WTC11 (cell line): ENCODE results near the gene FABP7. TPM values are rescaled to one million over a fixed set of nuclear protein-coding genes. Genes with fewer than 3 reads are reported as not detected.

Experiments used
- ATAC-seq: fragments of 200-7000 bp; cut with Tn5 transposase; 2 replicates; pipeline ENCODE4 v1.10.0; 2021; ENCODE audit warnings: mild to moderate bottlenecking, moderate library complexity
- CTCF ChIA-PET: fragments of 300-600 bp; sonication (Branson Sonifier 250); formaldehyde crosslinking; loops from one replicate; lab custom pipeline; 2021; ENCODE audit warnings: antibody characterized with exemption; lab: Charles Lee
- POLR2A ChIA-PET: fragments of 350-600 bp; sonication (Branson Sonifier 250); formaldehyde crosslinking; loops from one replicate; lab custom pipeline; 2021; ENCODE audit warnings: antibody characterized with exemption; lab: Charles Lee
- DNase-seq: peaks from one replicate; pipeline ENCODE4 v3.0.0; 2021; ENCODE audit warnings: low spot score
- H3K27ac Mint-ChIP-seq: 2 replicates; pipeline ENCODE4 v1.8.0; 2021; ENCODE audit warnings: mixed read lengths
- H3K27me3 Mint-ChIP-seq: 2 replicates; pipeline ENCODE4 v1.8.0; 2021; ENCODE audit warnings: low read depth, mild to moderate bottlenecking, moderate library complexity, mixed read lengths
- H3K36me3 Mint-ChIP-seq: 2 replicates; pipeline ENCODE4 v1.8.0; 2021; ENCODE audit warnings: mixed read lengths
- H3K4me1 Mint-ChIP-seq: 2 replicates; pipeline ENCODE4 v1.8.0; 2022; ENCODE audit warnings: mixed read lengths
- H3K4me3 Mint-ChIP-seq: 2 replicates; pipeline ENCODE4 v1.8.0; 2021; ENCODE audit warnings: mild to moderate bottlenecking, moderate library complexity, mixed read lengths
- H3K9me3 Mint-ChIP-seq: 2 replicates; pipeline ENCODE4 v1.8.0; 2021; ENCODE audit warnings: mixed read lengths
- CBFB ChIP-seq: sonication (generic); formaldehyde crosslinking; IDR thresholded peaks from 2 replicates; pipeline ENCODE4 v1.8.1; 2022; ENCODE audit warnings: mild to moderate bottlenecking, low read depth, missing genetic modification reagents
- CREM ChIP-seq: sonication (generic); formaldehyde crosslinking; IDR thresholded peaks from 2 replicates; pipeline ENCODE4 v1.8.1; 2022; ENCODE audit warnings: mild to moderate bottlenecking, missing genetic modification reagents, moderate library complexity
- FOXP1 ChIP-seq: sonication (generic); formaldehyde crosslinking; IDR thresholded peaks from 2 replicates; pipeline ENCODE4 v1.8.0; 2022; ENCODE audit warnings: missing genetic modification reagents, mild to moderate bottlenecking, moderate library complexity, borderline replicate concordance
- GABPB1 ChIP-seq: sonication (generic); formaldehyde crosslinking; IDR thresholded peaks from 2 replicates; pipeline ENCODE4 v1.8.1; 2023; ENCODE audit warnings: mild to moderate bottlenecking, missing genetic modification reagents
- HMGA2 ChIP-seq: fragments of 250-450 bp; sonication (Bioruptor Pico); IDR thresholded peaks from 2 replicates; pipeline ENCODE4 v1.4.0; 2021; ENCODE audit warnings: mild to moderate bottlenecking, moderate library complexity
- JUN ChIP-seq: sonication (generic); formaldehyde crosslinking; IDR thresholded peaks from 2 replicates; pipeline ENCODE4 v1.8.0; 2023; ENCODE audit warnings: mild to moderate bottlenecking, missing genetic modification reagents
- NFYB ChIP-seq: sonication (generic); formaldehyde crosslinking; conservative IDR thresholded peaks from 2 replicates; pipeline ENCODE4 v1.8.0; 2022; ENCODE audit warnings: low read depth, missing genetic modification reagents
- NR3C1 ChIP-seq: sonication (generic); formaldehyde crosslinking; conservative IDR thresholded peaks from 2 replicates; pipeline ENCODE4 v1.8.1; 2023; ENCODE audit warnings: low read depth, mild to moderate bottlenecking, missing genetic modification reagents
- SMAD4 ChIP-seq: sonication (generic); formaldehyde crosslinking; IDR thresholded peaks from 2 replicates; pipeline ENCODE4 v1.8.0; 2022; ENCODE audit warnings: mild to moderate bottlenecking, missing genetic modification reagents
- SP1 ChIP-seq: sonication (generic); formaldehyde crosslinking; conservative IDR thresholded peaks from 2 replicates; pipeline ENCODE4 v1.8.1; 2022; ENCODE audit warnings: missing genetic modification reagents
- TP53 ChIP-seq: sonication (generic); formaldehyde crosslinking; IDR thresholded peaks from 2 replicates; pipeline ENCODE4 v1.8.1; 2023; ENCODE audit warnings: mild to moderate bottlenecking, missing genetic modification reagents
- ZBTB21 ChIP-seq: sonication (generic); formaldehyde crosslinking; IDR thresholded peaks from 2 replicates; pipeline ENCODE4 v1.8.1; 2023; ENCODE audit warnings: mild to moderate bottlenecking, missing genetic modification reagents, borderline replicate concordance
- ZNF396 ChIP-seq: fragments of 250-450 bp; sonication (Bioruptor Pico); IDR thresholded peaks from 2 replicates; pipeline ENCODE4 v1.8.0; 2021; ENCODE audit warnings: mild to moderate bottlenecking, moderate library complexity, borderline replicate concordance
- total RNA-seq: library from RNA; stranded (reverse); gene quantifications from 3 replicates; pipeline ENCODE4 v1.2.3, GENCODE V29; 2021
- TF ChIP-seq, protein P1 (sequence below): fragments of 250-450 bp; sonication (Bioruptor Pico); conservative IDR thresholded peaks from 2 replicates; pipeline ENCODE4 v1.9.0; 2021; ENCODE audit warnings: mild to moderate bottlenecking
- TF ChIP-seq, protein P2 (sequence below): sonication (generic); formaldehyde crosslinking; IDR thresholded peaks from 2 replicates; pipeline ENCODE4 v1.8.0; 2023; ENCODE audit warnings: missing genetic modification reagents, mild to moderate bottlenecking, borderline replicate concordance
- TF ChIP-seq, protein P3 (sequence below): sonication (generic); formaldehyde crosslinking; IDR thresholded peaks from 2 replicates; pipeline ENCODE4 v1.8.0; 2022; ENCODE audit warnings: mild to moderate bottlenecking, missing genetic modification reagents
- TF ChIP-seq, protein P4 (sequence below): sonication (generic); formaldehyde crosslinking; IDR thresholded peaks from 2 replicates; pipeline ENCODE4 v1.8.0; 2023; ENCODE audit warnings: missing genetic modification reagents
- TF ChIP-seq, protein P5 (sequence below): sonication (generic); formaldehyde crosslinking; IDR thresholded peaks from 2 replicates; pipeline ENCODE4 v1.8.0; 2022; ENCODE audit warnings: mild to moderate bottlenecking, missing genetic modification reagents
- TF ChIP-seq, protein P6 (sequence below): sonication (generic); formaldehyde crosslinking; IDR thresholded peaks from 2 replicates; pipeline ENCODE4 v1.8.0; 2022; ENCODE audit warnings: missing genetic modification reagents

The FABP7 gene
- total RNA-seq, 1 experiment from 2014 or later = 7.2 TPM

DNA sequence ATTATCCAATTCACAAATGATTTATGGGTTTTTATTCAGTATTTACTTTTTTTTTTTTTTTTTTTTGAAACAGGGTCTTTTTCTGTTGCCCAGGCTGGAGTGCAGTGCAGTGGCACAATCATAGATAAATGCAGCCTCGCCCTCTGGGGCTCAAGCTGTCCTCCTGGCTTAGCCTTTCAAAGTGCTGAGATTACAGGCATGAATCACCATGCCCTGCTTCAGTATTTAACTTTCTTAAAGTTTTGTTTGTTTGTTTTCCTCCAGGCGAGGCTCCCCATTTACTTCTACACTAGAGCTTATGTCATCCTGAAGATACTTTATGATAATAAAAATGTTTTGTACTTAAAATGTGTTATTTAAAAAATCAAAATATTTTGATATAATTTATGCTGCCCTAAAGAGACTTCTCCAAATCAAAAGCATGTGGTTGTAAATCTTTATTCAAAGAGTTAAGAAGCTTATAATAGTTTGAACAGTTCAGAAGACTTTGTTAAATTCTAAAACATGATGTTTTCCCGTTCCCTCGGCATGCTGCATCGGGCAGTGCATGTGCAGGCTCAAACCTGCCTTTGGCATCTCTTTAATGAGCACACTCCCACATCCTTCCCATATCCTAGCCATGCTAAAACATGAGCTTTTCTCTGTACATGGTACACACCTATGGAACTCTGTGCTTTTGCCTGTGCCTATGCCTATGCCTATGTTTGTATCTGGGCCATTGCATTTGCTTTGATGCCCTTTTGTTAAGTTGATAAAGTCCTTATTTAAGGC is 20.6 kb downstream of the FABP7 start:
- TF ChIP-seq GABPB1 (CRISPR knock-in tag) (no peak), ZBTB21 (no peak)
- TF ChIP-seq, protein P1, sequence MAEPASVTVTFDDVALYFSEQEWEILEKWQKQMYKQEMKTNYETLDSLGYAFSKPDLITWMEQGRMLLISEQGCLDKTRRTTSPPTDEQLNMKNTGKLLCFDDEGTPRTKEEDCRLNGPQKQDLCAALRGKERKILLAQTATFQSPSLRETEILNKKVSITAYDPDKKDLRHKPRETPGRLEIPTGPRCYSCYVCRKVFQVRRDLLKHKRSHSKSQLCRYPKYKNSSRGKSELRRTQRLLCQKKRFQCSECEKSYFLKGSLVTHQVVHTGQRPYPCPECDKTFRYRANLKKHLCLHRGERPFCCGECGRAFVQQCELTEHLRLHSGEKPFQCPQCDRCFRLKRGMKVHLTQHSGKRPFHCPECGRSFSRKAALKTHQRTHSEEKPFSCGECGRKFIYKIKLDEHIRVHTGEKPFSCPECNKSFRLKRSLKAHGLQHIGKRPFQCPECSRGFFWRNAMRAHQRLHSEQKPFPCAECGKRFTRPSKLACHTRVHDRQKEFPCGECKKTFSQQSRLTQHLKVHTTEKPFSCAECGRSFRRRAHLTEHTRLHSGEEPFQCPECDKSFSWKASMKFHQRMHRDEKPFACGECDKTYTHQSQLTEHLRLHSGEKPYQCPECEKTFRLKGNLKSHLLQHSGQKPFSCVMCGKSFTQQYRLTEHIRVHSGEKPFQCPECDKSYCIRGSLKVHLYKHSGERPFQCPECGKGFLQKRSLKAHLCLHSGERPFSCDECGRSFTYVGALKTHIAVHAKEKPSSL (CRISPR knock-in tag) = no peak
- TF ChIP-seq, protein P2, sequence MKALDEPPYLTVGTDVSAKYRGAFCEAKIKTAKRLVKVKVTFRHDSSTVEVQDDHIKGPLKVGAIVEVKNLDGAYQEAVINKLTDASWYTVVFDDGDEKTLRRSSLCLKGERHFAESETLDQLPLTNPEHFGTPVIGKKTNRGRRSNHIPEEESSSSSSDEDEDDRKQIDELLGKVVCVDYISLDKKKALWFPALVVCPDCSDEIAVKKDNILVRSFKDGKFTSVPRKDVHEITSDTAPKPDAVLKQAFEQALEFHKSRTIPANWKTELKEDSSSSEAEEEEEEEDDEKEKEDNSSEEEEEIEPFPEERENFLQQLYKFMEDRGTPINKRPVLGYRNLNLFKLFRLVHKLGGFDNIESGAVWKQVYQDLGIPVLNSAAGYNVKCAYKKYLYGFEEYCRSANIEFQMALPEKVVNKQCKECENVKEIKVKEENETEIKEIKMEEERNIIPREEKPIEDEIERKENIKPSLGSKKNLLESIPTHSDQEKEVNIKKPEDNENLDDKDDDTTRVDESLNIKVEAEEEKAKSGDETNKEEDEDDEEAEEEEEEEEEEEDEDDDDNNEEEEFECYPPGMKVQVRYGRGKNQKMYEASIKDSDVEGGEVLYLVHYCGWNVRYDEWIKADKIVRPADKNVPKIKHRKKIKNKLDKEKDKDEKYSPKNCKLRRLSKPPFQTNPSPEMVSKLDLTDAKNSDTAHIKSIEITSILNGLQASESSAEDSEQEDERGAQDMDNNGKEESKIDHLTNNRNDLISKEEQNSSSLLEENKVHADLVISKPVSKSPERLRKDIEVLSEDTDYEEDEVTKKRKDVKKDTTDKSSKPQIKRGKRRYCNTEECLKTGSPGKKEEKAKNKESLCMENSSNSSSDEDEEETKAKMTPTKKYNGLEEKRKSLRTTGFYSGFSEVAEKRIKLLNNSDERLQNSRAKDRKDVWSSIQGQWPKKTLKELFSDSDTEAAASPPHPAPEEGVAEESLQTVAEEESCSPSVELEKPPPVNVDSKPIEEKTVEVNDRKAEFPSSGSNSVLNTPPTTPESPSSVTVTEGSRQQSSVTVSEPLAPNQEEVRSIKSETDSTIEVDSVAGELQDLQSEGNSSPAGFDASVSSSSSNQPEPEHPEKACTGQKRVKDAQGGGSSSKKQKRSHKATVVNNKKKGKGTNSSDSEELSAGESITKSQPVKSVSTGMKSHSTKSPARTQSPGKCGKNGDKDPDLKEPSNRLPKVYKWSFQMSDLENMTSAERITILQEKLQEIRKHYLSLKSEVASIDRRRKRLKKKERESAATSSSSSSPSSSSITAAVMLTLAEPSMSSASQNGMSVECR (CRISPR knock-in tag) = no peak
- H3K27me3 Mint-ChIP-seq = peaks cover 8% of the 10 kb centered on the region; the same call in 1 of the 2 replicates
- POLR2A ChIA-PET = no interaction called here
- no peaks in the 10 kb centered on the region for H3K9me3 Mint-ChIP-seq
- H3K36me3 Mint-ChIP-seq = no peaks in the 10 kb centered on the region
- H3K4me3 Mint-ChIP-seq = no peak overlapping the region
- CTCF ChIA-PET = interaction anchor here (0.7 kb wide), 1 partner anchor 11 kb away, joined by 3 read pairs; the partner anchor contains the start of gene SMPDL3A
- ATAC-seq (no peak), DNase-seq (no peak)
- peaks cover 11% of the 10 kb centered on the region for H3K4me1 Mint-ChIP-seq
- H3K27ac Mint-ChIP-seq = no peak overlapping the region

DNA sequence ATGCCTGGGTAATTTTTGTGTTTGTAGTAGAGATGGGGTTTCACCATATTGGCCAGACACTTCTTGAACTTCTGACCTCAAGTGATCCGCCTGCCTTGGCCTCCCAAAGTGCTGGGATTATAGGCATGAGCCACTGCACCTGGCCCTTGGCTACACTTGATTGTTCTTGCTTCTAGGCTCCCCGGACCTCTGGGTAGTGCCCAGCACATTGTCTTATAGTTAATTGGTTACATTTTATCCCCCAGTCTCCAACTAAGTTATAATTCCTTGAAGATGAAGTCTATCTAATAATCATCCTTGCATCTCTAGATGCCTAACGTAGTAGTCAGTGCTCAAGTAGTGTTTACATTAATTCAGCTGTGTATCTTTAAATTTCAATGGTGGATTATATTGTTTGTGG is 21.4 kb downstream of the FABP7 start:
- Mint-ChIP-seq H3K4me1 (peaks cover 11% of the 10 kb centered on the region), H3K9me3 (no peaks in the 10 kb centered on the region), H3K36me3 (no peaks in the 10 kb centered on the region), H3K27me3 (peaks cover 8% of the 10 kb centered on the region; the same call in 1 of the 2 replicates), H3K27ac (no peak overlapping the region), H3K4me3 (no peak overlapping the region)
- CTCF ChIA-PET = interaction anchor here (0.7 to 1.6 kb wide), 3 partner anchors 11 to 38 kb away, joined by 3 to 8 read pairs (median 6); partner anchors contain the start of gene SMPDL3A
- no peak for ATAC-seq
- POLR2A ChIA-PET = no interaction called here
- no peak for DNase-seq
- TF ChIP-seq FOXP1 (CRISPR knock-in tag) (no peak), NFYB (CRISPR knock-in tag) (no peak), CREM (CRISPR knock-in tag) (no peak), TP53 (no peak), SP1 (CRISPR knock-in tag) (no peak), SMAD4 (CRISPR knock-in tag) (no peak), CBFB (CRISPR knock-in tag) (no peak), ZNF396 (CRISPR knock-in tag) (no peak), NR3C1 (CRISPR knock-in tag) (no peak), HMGA2 (CRISPR knock-in tag) (no peak), JUN (no peak)
- TF ChIP-seq, protein P3, sequence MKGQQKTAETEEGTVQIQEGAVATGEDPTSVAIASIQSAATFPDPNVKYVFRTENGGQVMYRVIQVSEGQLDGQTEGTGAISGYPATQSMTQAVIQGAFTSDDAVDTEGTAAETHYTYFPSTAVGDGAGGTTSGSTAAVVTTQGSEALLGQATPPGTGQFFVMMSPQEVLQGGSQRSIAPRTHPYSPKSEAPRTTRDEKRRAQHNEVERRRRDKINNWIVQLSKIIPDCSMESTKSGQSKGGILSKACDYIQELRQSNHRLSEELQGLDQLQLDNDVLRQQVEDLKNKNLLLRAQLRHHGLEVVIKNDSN (CRISPR knock-in tag) = no peak
- TF ChIP-seq, protein P4, sequence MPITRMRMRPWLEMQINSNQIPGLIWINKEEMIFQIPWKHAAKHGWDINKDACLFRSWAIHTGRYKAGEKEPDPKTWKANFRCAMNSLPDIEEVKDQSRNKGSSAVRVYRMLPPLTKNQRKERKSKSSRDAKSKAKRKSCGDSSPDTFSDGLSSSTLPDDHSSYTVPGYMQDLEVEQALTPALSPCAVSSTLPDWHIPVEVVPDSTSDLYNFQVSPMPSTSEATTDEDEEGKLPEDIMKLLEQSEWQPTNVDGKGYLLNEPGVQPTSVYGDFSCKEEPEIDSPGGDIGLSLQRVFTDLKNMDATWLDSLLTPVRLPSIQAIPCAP = no peak
- TF ChIP-seq, protein P5, sequence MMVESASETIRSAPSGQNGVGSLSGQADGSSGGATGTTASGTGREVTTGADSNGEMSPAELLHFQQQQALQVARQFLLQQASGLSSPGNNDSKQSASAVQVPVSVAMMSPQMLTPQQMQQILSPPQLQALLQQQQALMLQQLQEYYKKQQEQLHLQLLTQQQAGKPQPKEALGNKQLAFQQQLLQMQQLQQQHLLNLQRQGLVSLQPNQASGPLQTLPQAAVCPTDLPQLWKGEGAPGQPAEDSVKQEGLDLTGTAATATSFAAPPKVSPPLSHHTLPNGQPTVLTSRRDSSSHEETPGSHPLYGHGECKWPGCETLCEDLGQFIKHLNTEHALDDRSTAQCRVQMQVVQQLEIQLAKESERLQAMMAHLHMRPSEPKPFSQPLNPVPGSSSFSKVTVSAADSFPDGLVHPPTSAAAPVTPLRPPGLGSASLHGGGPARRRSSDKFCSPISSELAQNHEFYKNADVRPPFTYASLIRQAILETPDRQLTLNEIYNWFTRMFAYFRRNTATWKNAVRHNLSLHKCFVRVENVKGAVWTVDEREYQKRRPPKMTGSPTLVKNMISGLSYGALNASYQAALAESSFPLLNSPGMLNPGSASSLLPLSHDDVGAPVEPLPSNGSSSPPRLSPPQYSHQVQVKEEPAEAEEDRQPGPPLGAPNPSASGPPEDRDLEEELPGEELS (CRISPR knock-in tag) = no peak
- TF ChIP-seq, protein P6, sequence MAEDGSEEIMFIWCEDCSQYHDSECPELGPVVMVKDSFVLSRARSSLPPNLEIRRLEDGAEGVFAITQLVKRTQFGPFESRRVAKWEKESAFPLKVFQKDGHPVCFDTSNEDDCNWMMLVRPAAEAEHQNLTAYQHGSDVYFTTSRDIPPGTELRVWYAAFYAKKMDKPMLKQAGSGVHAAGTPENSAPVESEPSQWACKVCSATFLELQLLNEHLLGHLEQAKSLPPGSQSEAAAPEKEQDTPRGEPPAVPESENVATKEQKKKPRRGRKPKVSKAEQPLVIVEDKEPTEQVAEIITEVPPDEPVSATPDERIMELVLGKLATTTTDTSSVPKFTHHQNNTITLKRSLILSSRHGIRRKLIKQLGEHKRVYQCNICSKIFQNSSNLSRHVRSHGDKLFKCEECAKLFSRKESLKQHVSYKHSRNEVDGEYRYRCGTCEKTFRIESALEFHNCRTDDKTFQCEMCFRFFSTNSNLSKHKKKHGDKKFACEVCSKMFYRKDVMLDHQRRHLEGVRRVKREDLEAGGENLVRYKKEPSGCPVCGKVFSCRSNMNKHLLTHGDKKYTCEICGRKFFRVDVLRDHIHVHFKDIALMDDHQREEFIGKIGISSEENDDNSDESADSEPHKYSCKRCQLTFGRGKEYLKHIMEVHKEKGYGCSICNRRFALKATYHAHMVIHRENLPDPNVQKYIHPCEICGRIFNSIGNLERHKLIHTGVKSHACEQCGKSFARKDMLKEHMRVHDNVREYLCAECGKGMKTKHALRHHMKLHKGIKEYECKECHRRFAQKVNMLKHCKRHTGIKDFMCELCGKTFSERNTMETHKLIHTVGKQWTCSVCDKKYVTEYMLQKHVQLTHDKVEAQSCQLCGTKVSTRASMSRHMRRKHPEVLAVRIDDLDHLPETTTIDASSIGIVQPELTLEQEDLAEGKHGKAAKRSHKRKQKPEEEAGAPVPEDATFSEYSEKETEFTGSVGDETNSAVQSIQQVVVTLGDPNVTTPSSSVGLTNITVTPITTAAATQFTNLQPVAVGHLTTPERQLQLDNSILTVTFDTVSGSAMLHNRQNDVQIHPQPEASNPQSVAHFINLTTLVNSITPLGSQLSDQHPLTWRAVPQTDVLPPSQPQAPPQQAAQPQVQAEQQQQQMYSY (CRISPR knock-in tag) = no peak
